Measurements from ENCODE around the gene ZFYVE16. TPM values are rescaled to one million over a fixed set of nuclear protein-coding genes. Genes with fewer than 3 reads are reported as not detected.

ZFYVE16 gene
- total and polyA plus RNA-seq, 2 of the 4 experiments (the other 2 are of a cell fraction), result 5.3 to 11.1 TPM

DNA sequence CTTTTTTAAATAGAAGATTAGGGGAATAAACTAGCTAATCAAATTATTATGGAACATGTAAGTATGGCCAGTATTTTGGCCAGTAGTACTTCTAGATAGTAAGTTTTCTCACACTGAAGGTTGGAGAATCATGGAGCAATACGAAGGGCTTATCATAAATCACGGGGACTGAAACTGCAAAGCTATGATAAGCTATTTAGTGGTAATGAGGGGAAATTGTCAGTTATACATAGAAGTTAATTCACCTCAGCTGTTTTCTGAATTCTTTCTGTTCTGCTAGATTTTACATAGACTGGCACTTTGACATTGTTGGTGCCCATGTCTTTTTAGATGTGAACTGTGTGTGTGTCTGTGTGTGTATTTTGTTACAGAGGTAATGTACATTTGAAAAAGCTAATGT lies 45.5 kb downstream of the ZFYVE16 start:
- Histone ChIP-seq H3K9me3 (ENCODE audit: control insufficient read depth, insufficient read depth, low read length) (no peaks in the 10 kb centered on the region), H4K8ac (ENCODE audit: low read depth in 2 of 2, low read length in 2 of 2) (no peak overlapping the region), H4K91ac (ENCODE audit: insufficient read depth, low read depth, low read length) (no peak overlapping the region), H3K4me3 (ENCODE audit: insufficient read depth, low read depth, low read length) (no peak overlapping the region), H3K14ac (replicated peaks; ENCODE audit: low read depth, low read length) (no peak overlapping the region), H2BK120ac (ENCODE audit: low read depth, low read length) (no peak overlapping the region), H2BK5ac (ENCODE audit: low read depth, low read length, poor library complexity, severe bottlenecking) (no peak overlapping the region), H3K9me1 (ENCODE audit: insufficient read depth, low read length) (no peaks in the 10 kb centered on the region), H2AFZ (replicated peaks; ENCODE audit: low read length, poor library complexity) (no peak overlapping the region), H2AK9ac (replicated peaks; ENCODE audit: low read depth, low read length, poor library complexity) (no peak overlapping the region), H3K27me3 (ENCODE audit: control insufficient read depth, insufficient read depth, low read length) (no peaks in the 10 kb centered on the region), H3K18ac (ENCODE audit: low read depth, low read length) (no peak overlapping the region), H3K23ac (ENCODE audit: low read depth, low read length) (no peak overlapping the region), H3K4ac (ENCODE audit: low read depth, low read length) (no peak overlapping the region), H2BK15ac (ENCODE audit: low read depth, low read length) (no peak overlapping the region), H3K9ac (ENCODE audit: low read depth, low read length) (no peak overlapping the region), H3K79me1 (ENCODE audit: low read depth in 1 of 2, low read length in 2 of 2) (no peaks in the 10 kb centered on the region), H3K4me1 (ENCODE audit: control insufficient read depth, insufficient read depth, low read length) (no peaks in the 10 kb centered on the region), H2BK20ac (ENCODE audit: low read depth, low read length) (no peak overlapping the region), H4K20me1 (ENCODE audit: insufficient read depth, low read length) (no peaks in the 10 kb centered on the region), H4K5ac (ENCODE audit: low read depth, low read length) (no peak overlapping the region), H3K27ac (ENCODE audit: insufficient read depth, low read length) (no peak overlapping the region), H3K36me3 (ENCODE audit: control insufficient read depth, insufficient read depth, low read length) (peaks cover 3% of the 10 kb centered on the region; the same call in 1 of the 2 replicates), H3K4me2 (ENCODE audit: low read depth, low read length) (no peak overlapping the region), H2AK5ac (ENCODE audit: low read depth, low read length) (no peak overlapping the region), H3K56ac (ENCODE audit: extremely low read depth, insufficient read depth, low read length) (no peak overlapping the region)
- intact Hi-C loops (cut with micrococcal nuclease) (no loop called here), in situ Hi-C loops (cut with MboI; ENCODE audit: low sequenced_read_pairs) (no loop called here), dilution Hi-C loops (cut with HindIII; ENCODE audit: low sequenced_read_pairs, unreplicated experiment) (no loop called here)
- CTCF ChIA-PET, result no interaction called here
- POLR2A ChIA-PET (ENCODE audit: unreplicated experiment), result no interaction called here
- ATAC-seq (ENCODE audit: low read depth) (no peak), DNase-seq (no peak)
- WGBS, 2 experiments (ENCODE audit: extremely low coverage in 2 of 2, insufficient read length in 1 of 2), result no CpG with 5 or more reads among the region's 2 CpGs
- TF ChIP-seq NFE2L2 (IDR thresholded peaks at IDR 0.05; ENCODE audit: low read depth, low read length) (no peak), BHLHE40 (IDR thresholded peaks at IDR 0.05; ENCODE audit: low read depth, low read length) (no peak)
- BruUV-seq (replicated peaks), result no TSS peak
